IMR-90 (cell line): ENCODE results near the gene EFHD2. TPM values are rescaled to one million over a fixed set of nuclear protein-coding genes. Genes with fewer than 3 reads are reported as not detected.

ENCODE experiments used
- ATAC-seq: fragments of 200-7000 bp; cut with Tn5 transposase; 2 replicates; pipeline ENCODE4 v1.9.1; 2020; ENCODE audit warnings: low read depth, mild to moderate bottlenecking, moderate library complexity
- BruUV-seq: library from RNA; stranded (reverse); fragments of 400-500 nt; replicated peaks from 2 replicates; lab custom pipeline; 2021; lab: Mats Ljungman, UMichigan
- CTCF ChIA-PET: fragments of 300-600 bp; formaldehyde crosslinking; extraction: SDS; loops from one replicate; lab custom pipeline; 2021; ENCODE audit warnings: antibody characterized with exemption; lab: Yijun Ruan, JAX
- POLR2A ChIA-PET: fragments of 300-600 bp; sonication (Branson Sonifier 250); formaldehyde crosslinking; loops from one replicate; lab custom pipeline; 2022; ENCODE audit warnings: antibody characterized with exemption; ENCODE audit not compliant: unreplicated experiment; lab: Charles Lee
- DNase-seq: peaks from one replicate; pipeline ENCODE4 v3.0.0; 2013
- H2AFZ ChIP-seq: replicated peaks from 2 replicates; pipeline ENCODE3; 2013; ENCODE audit warnings: low read length, mild to moderate bottlenecking; ENCODE audit not compliant: poor library complexity
- H2AK5ac ChIP-seq: 2 replicates; pipeline ENCODE4 v1.6.1; 2013; ENCODE audit warnings: low read depth, low read length, inconsistent platforms
- H2AK9ac ChIP-seq: replicated peaks from 2 replicates; pipeline ENCODE3; 2013; ENCODE audit warnings: mild to moderate bottlenecking, low read depth, low read length, moderate library complexity; ENCODE audit not compliant: poor library complexity
- H2BK120ac ChIP-seq: 2 replicates; pipeline ENCODE4 v1.6.1; 2013; ENCODE audit warnings: low read depth, low read length, inconsistent platforms
- H2BK15ac ChIP-seq: 3 replicates; pipeline ENCODE4 v1.6.1; 2013; ENCODE audit warnings: low read depth, low read length, inconsistent platforms
- H2BK20ac ChIP-seq: 2 replicates; pipeline ENCODE4 v1.6.1; 2013; ENCODE audit warnings: low read depth, mild to moderate bottlenecking, inconsistent platforms, low read length, moderate library complexity
- H2BK5ac ChIP-seq: 2 replicates; pipeline ENCODE4 v1.6.1; 2013; ENCODE audit warnings: mild to moderate bottlenecking, low read depth, low read length, inconsistent platforms; ENCODE audit not compliant: poor library complexity, severe bottlenecking
- H3K14ac ChIP-seq: replicated peaks from 2 replicates; pipeline ENCODE4 v1.6.1; 2013; ENCODE audit warnings: low read depth, low read length, inconsistent platforms
- H3K18ac ChIP-seq: 2 replicates; pipeline ENCODE4 v1.6.1; 2013; ENCODE audit warnings: low read depth, low read length, control low read depth
- H3K23ac ChIP-seq: 2 replicates; pipeline ENCODE4 v1.6.1; 2013; ENCODE audit warnings: low read depth, low read length, inconsistent platforms
- H3K27ac ChIP-seq: 2 replicates; pipeline ENCODE4 v1.5.1; 2013; ENCODE audit warnings: mild to moderate bottlenecking, control low read depth, low read length; ENCODE audit not compliant: insufficient read depth
- H3K27me3 ChIP-seq: 2 replicates; pipeline ENCODE4 v1.6.1; 2013; ENCODE audit warnings: low read length; ENCODE audit not compliant: control insufficient read depth, insufficient read depth
- H3K36me3 ChIP-seq: 2 replicates; pipeline ENCODE4 v1.6.1; 2013; ENCODE audit warnings: low read length, mixed read lengths; ENCODE audit not compliant: control insufficient read depth, insufficient read depth
- H3K4ac ChIP-seq: 2 replicates; pipeline ENCODE4 v1.6.1; 2013; ENCODE audit warnings: low read depth, low read length, inconsistent platforms
- H3K4me1 ChIP-seq: 2 replicates; pipeline ENCODE4 v1.6.1; 2013; ENCODE audit warnings: low read length, mixed read lengths; ENCODE audit not compliant: control insufficient read depth, insufficient read depth
- H3K4me2 ChIP-seq: 2 replicates; pipeline ENCODE4 v1.6.1; 2013; ENCODE audit warnings: low read depth, mild to moderate bottlenecking, control low read depth, low read length, moderate library complexity
- H3K4me3 ChIP-seq: 2 replicates; pipeline ENCODE4 v1.5.1; 2013; ENCODE audit warnings: low read depth, mild to moderate bottlenecking, control low read depth, low read length, moderate library complexity; ENCODE audit not compliant: insufficient read depth
- H3K56ac ChIP-seq: 2 replicates; pipeline ENCODE4 v1.6.1; 2013; ENCODE audit warnings: low read length, inconsistent platforms; ENCODE audit not compliant: insufficient read depth; ENCODE audit errors: extremely low read depth
- H3K79me1 ChIP-seq, 2 experiments: 2 replicates each; pipeline ENCODE4 v1.6.1; 2013; ENCODE audit warnings: low read length in 2 of 2, inconsistent platforms in 1 of 2, low read depth in 1 of 2
- H3K9ac ChIP-seq: 2 replicates; pipeline ENCODE4 v1.6.1; 2013; ENCODE audit warnings: low read depth, low read length, control low read depth
- H3K9me1 ChIP-seq: 2 replicates; pipeline ENCODE4 v1.6.1; 2013; ENCODE audit warnings: low read length, inconsistent platforms; ENCODE audit not compliant: insufficient read depth
- H3K9me3 ChIP-seq: 2 replicates; pipeline ENCODE4 v1.6.1; 2013; ENCODE audit warnings: low read length; ENCODE audit not compliant: control insufficient read depth, insufficient read depth
- H4K20me1 ChIP-seq: 2 replicates; pipeline ENCODE4 v1.6.1; 2013; ENCODE audit warnings: low read length, inconsistent platforms; ENCODE audit not compliant: insufficient read depth
- H4K5ac ChIP-seq: 2 replicates; pipeline ENCODE4 v1.6.1; 2013; ENCODE audit warnings: mild to moderate bottlenecking, low read depth, low read length, control low read depth
- H4K8ac ChIP-seq, 2 experiments: 2 replicates each; pipeline ENCODE4 v1.6.1; 2013; ENCODE audit warnings: low read depth in 2 of 2, low read length in 2 of 2, control low read depth in 1 of 2, inconsistent platforms in 1 of 2
- H4K91ac ChIP-seq: 2 replicates; pipeline ENCODE4 v1.6.1; 2013; ENCODE audit warnings: low read depth, low read length, inconsistent platforms; ENCODE audit not compliant: insufficient read depth
- BHLHE40 ChIP-seq: fragments of 150-350 bp; IDR thresholded peaks from 2 replicates; pipeline ENCODE4 v1.6.1; 2016; ENCODE audit warnings: mild to moderate bottlenecking, low read depth, low read length
- CHD1 ChIP-seq: IDR thresholded peaks from 2 replicates; pipeline ENCODE4 v1.6.1; 2012; ENCODE audit warnings: low read depth, low read length, improper control_type of control experiment
- ELK1 ChIP-seq: fragments of 150-350 bp; IDR thresholded peaks from 2 replicates; pipeline ENCODE4 v1.6.1; 2016; ENCODE audit warnings: low read depth, mild to moderate bottlenecking, low read length, moderate library complexity, borderline replicate concordance
- MAFK ChIP-seq: IDR thresholded peaks from 2 replicates; pipeline ENCODE4 v1.6.1; 2012; ENCODE audit warnings: low read depth, low read length, improper control_type of control experiment
- MAZ ChIP-seq: IDR thresholded peaks from 2 replicates; pipeline ENCODE4 v1.6.1; 2012; ENCODE audit warnings: low read depth, mild to moderate bottlenecking, low read length, improper control_type of control experiment, moderate library complexity, borderline replicate concordance
- MXI1 ChIP-seq: IDR thresholded peaks from 2 replicates; pipeline ENCODE4 v1.6.1; 2012; ENCODE audit warnings: low read depth, mild to moderate bottlenecking, low read length, moderate library complexity, borderline replicate concordance
- NFE2L2 ChIP-seq: fragments of 150-350 bp; IDR thresholded peaks from 2 replicates; pipeline ENCODE4 v1.6.1; 2016; ENCODE audit warnings: low read depth, mild to moderate bottlenecking, low read length
- POLR2A ChIP-seq: IDR thresholded peaks from 2 replicates; pipeline ENCODE4 v1.6.1; 2012; ENCODE audit warnings: mild to moderate bottlenecking, low read depth, low read length
- RAD21 ChIP-seq: IDR thresholded peaks from 2 replicates; pipeline ENCODE4 v1.6.1; 2012; ENCODE audit warnings: low read length, improper control_type of control experiment
- RCOR1 ChIP-seq: IDR thresholded peaks from 2 replicates; pipeline ENCODE4 v1.6.1; 2012; ENCODE audit warnings: mild to moderate bottlenecking, low read length, improper control_type of control experiment; ENCODE audit not compliant: insufficient replicate concordance
- RFX5 ChIP-seq: IDR thresholded peaks from 2 replicates; pipeline ENCODE4 v1.8.0; 2012; ENCODE audit warnings: low read depth, mild to moderate bottlenecking, low read length, moderate library complexity
- USF2 ChIP-seq: fragments of 150-350 bp; IDR thresholded peaks from 2 replicates; pipeline ENCODE4 v1.6.1; 2017; ENCODE audit warnings: mild to moderate bottlenecking, antibody characterized with exemption, low read length, low read depth
- WGBS, 2 experiments: methylation state at CpG; one replicate each; pipeline versions ENCODE4 v1.1.5 to v1.1.7; 2013; ENCODE audit warnings: missing lambda C conversion rate in 2 of 2; ENCODE audit not compliant: insufficient read length in 1 of 2; ENCODE audit errors: extremely low coverage in 2 of 2; 5-methylcytosine and 5-hydroxymethylcytosine counted together
- dilution Hi-C: fragments of 300-500 bp; cut with HindIII; formaldehyde crosslinking; loops from one replicate; pipeline ENCODE4 v1.14.3; 2018; ENCODE audit warnings: low sequenced_read_pairs; ENCODE audit not compliant: unreplicated experiment
- in situ Hi-C: fragments of 300-500 bp; cut with MboI; formaldehyde crosslinking; loops from 3 replicates; pipeline ENCODE4 v1.14.3; 2019; ENCODE audit warnings: low sequenced_read_pairs, inconsistent platforms, mixed read lengths
- intact Hi-C: fragments of 100-400 bp; cut with micrococcal nuclease; formaldehyde crosslinking; loops from 2 replicates; pipeline ENCODE4 v1.10.0; 2022
- polyA plus RNA-seq, 3 experiments: library from polyadenylated mRNA; depleted of rRNA; stranded (reverse); fragments of >200 nt; gene quantifications; 2 replicates each; pipeline ENCODE4 v1.2.3, GENCODE V29; 2012; ENCODE audit warnings: low replicate concordance in 1 of 3
- total RNA-seq: library from RNA; depleted of rRNA; stranded (reverse); fragments of >200 nt; gene quantifications from 2 replicates; pipeline ENCODE4 v1.2.3, GENCODE V29; 2012

The EFHD2 gene
- total and polyA plus RNA-seq, 2 of the 4 experiments (the other 2 are of a cell fraction): 22.6 to 58.9 TPM

GRCh38 chr1:15383810-15384209 lies 25.9 kb upstream of the EFHD2 start:
- Histone ChIP-seq H2AK5ac (no peak overlapping the region), H3K4me3 (no peak overlapping the region), H3K9me1 (no peaks in the 10 kb centered on the region; the same call in 1 of the 2 replicates), H3K27me3 (peaks cover 11% of the 10 kb centered on the region), H3K79me1 (no peaks in the 10 kb centered on the region), H3K9ac (no peak overlapping the region), H3K36me3 (no peaks in the 10 kb centered on the region), H4K5ac (no peak overlapping the region), H3K4ac (no peak overlapping the region), H3K4me1 (no peaks in the 10 kb centered on the region; the same call in 1 of the 2 replicates), H2AFZ (peak overlapping the region; percentile 63), H3K23ac (no peak overlapping the region), H4K8ac (no peak overlapping the region), H2BK120ac (no peak overlapping the region), H4K20me1 (no peaks in the 10 kb centered on the region), H3K9me3 (no peaks in the 10 kb centered on the region), H3K14ac (no peak overlapping the region), H2BK20ac (no peak overlapping the region), H2BK5ac (no peak overlapping the region), H3K56ac (no peak overlapping the region), H3K4me2 (no peak overlapping the region), H4K91ac (no peak overlapping the region), H2BK15ac (no peak overlapping the region), H3K18ac (no peak overlapping the region), H2AK9ac (peak overlapping the region; percentile 75), H3K27ac (no peak overlapping the region)
- ChIA-PET POLR2A (interaction anchor here (0.6 kb wide), 1 partner anchor 48 kb away, joined by 10 read pairs; no protein-coding TSS in a partner anchor), CTCF (no interaction called here)
- in situ Hi-C loops (no loop called here), intact Hi-C loops (no loop called here), dilution Hi-C loops (no loop called here)
- BruUV-seq: no TSS peak
- no CpG with 5 or more reads among the region's 5 CpGs for WGBS, 2 experiments
- ATAC-seq (no peak), DNase-seq (no peak)
- TF ChIP-seq MAZ (no peak), RFX5 (no peak), POLR2A (no peak), USF2 (no peak), RAD21 (no peak), MAFK (no peak), NFE2L2 (no peak), BHLHE40 (no peak), ELK1 (no peak), MXI1 (no peak), RCOR1 (no peak), CHD1 (no peak)
